ENCODE measurements around the gene SRGAP2.
A peak's percentile ranks its signal among the peaks of the same experiment; 100 is the strongest.
"Not testable (repeated sequence)": the region's sequence is repeated elsewhere in the genome, so short reads cannot be mapped to it uniquely, and the experiment has no call there.

SRGAP2 gene

DNA sequence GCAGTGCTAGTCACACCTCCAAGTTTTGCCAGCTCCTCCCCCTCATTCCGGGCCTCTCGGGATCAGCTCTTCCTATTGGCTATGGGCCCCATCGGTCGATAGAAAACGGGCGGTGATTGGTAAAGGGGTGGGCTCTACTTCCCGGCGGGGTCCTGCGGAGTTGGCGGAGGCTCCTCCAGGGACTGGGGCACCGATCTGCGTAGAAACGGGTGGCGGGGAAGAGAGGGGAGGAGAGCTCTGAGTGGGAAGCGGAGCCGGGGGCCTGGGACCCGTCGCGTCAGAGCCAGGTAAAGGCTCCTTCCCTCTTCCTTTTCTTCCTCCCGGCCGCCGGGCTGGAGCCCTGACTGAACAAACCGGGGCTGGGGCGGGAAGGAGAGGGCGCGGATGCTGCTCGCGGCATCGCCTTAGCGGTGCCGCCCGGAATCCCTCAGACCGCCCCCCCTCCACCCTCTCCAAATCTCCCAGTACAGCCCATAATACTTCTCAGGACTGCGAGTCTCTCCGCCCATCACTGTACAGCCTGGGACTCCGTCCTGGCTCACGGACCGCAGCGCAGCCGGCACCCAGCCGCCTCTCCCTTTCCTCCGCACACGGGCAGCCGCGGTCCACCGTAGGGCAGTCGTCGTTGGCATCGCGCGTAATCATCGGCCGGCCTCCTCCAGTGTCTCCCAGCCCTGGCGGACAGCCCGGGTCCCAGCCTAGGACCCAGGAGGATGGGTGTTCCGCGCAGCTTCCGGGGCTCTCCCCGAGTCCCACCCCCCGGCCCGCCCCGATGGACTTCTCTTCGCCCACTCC lies at the start of gene SRGAP2:
TSS of gene SRGAP2 (plus strand) at position 178 of the 795 bp plus-strand sequence. CDS start 2,430 bp downstream, outside the sequence.
- peak; percentile 44 to 55 for DNase-seq

DNA sequence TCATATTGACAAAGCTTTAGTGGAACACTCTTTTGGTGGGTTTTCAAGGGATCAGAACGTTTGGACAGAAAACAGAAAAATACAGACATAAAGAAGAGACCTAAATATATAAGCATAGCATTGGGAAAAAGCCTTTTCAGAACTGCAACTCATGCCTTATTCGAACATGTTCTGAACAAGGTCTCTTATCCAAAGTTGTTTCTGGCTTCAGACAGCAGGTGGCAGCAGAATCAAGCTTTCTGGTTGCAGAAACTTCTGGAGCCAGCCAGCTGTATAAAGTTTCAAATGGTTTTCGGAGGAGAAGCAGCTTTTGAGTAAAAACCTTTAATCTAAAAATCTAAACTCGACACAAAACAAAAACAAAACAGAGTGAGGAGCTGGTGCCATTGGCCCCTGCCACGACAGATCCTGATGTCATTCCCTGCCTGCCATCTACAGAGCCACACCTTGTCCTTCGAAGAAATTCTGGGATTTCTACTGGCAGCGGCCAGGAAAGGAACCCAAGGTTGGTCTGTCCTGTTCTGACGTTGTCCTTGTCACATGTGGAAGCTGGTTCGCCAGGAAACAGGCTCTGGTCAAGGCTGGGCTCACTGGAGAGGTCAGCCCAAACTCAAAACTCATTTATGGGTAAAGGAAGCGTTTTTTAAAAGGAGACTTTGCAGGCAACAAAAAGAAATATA lies 35.9 kb upstream of the SRGAP2 start:
- DNase-seq: not testable (repeated sequence)

DNA sequence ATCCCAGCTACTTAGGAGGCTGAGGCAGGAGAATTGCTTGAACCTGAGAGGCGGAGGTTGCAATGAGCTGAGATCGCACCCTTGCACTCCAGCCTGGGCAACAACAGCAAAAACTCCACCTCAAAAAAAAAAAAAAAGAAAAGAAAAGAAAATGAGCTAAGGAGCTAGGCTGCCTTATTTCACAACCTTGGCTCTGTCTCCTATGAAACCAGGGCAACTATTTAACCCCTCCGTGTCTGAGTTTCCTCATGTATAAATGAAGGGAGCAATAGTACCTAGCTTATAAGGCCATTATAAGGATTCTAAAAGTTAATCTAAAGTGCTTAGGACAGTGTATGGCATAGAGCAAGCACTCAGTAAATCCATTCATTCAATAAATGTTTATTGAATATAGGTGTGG lies 33.5 kb upstream of the SRGAP2 start:
- not testable (repeated sequence) for DNase-seq

DNA sequence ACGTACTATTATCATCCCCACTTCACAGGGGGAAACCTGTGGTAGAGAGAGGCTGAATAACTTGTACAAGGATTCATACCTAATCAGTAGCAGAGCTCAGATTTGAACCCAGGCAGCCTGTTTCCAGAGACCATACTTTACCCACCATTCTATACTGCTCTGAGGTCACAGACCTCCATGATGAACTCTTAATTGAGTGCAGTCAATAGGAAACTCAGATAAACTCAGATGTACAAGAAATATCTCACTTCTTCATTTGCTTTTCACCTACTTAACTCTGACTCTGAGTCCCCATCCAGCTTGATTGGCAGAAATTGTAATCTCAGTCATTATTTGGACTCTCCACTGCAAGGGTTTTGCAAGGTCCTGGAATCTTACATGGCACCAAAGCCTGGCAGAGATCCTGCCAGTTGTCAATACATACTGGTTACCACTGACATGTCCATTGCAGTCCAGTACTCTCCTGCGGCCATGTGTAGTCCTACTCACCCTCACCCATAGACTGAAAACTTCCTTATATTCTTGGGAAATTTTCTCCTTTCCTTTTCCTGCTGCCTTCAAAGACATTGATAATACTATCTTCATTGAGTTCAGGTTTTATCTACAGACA lies 30.1 kb upstream of the SRGAP2 start:
- DNase-seq: not testable (repeated sequence)

DNA sequence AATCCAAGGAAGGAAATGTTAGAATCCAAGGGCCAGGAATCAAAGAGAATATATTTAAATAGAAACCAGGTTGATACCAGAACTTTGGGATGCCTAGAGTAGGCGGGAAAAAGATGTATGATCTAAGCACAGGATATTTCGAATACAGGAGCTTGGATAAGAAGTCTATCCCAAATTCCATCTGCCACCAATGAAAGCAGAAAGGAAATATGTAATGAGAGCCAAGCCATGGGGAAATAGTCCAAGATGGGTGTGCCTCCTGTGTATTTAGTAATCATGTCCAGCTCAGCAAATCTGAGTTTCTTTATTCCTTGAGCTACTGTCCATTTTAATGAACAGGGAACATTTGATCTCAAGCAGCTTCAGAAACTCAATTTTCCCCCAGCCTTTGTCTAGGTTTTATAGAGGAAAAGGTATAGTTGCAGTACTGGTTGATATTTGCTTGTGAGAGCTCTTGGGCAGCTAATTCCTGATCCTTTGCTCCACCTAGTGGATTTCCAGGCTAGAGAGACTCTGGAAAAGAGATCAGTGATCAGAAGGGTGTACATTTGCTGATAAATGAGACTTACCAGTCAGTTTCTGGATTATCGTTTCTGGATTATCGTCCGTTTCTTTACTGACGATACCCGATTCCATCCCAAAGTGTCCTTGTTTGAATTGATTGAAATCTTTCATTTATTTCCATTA lies 29.0 kb upstream of the SRGAP2 start:
- peak in 1 of 2 experiments; percentile 24 for DNase-seq

DNA sequence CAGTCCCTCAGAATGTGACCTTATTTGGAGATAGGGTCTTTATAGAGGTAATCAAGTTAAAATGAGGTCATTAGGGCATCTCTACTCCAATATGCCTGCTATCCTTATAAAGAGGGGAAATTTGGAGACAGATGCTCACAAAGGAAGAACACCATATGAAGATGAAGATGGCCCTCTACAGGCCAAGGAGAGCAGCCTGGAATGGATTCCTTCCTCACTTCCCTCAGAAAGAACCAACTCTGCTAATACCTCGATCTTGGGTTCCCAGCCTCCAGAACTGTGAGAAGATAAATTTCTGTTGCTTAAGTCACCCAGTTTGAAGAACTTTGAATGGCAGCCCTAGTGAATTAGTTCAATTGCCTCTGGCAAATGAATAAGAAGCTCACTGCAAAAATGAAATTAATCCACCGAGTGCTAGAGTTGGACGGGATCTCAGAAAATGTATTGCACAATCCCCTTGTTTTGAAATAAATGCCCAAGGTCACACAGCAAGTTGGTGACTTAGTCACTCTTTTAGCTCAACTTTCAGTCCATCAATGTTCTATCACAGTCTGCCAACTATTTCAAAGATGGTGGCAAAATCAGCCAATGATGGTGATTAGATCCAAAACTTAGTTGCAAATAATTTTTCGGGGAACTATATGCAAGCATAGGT lies 27.8 kb upstream of the SRGAP2 start:
- DNase-seq: peak in 1 of 2 experiments; percentile 47

DNA sequence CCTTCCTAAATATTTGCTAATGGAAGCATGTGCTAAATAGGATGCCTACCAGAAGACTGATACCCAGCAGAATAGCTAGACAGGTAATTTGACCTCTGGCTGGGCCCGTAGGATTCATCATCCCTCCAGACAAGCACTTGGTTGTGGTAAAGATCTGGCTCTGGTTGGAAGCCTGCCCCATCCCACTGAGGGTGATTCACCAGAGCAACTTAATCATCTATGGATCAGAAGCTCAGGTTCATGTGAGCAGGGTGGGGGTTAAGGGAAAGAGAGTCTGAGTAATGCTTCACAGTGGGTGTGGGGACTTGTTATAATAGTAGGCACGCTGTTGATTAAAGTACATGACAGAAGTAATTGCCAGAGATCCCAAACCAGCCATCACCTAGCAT lies 27.2 kb upstream of the SRGAP2 start:
- DNase-seq: not testable (repeated sequence)

DNA sequence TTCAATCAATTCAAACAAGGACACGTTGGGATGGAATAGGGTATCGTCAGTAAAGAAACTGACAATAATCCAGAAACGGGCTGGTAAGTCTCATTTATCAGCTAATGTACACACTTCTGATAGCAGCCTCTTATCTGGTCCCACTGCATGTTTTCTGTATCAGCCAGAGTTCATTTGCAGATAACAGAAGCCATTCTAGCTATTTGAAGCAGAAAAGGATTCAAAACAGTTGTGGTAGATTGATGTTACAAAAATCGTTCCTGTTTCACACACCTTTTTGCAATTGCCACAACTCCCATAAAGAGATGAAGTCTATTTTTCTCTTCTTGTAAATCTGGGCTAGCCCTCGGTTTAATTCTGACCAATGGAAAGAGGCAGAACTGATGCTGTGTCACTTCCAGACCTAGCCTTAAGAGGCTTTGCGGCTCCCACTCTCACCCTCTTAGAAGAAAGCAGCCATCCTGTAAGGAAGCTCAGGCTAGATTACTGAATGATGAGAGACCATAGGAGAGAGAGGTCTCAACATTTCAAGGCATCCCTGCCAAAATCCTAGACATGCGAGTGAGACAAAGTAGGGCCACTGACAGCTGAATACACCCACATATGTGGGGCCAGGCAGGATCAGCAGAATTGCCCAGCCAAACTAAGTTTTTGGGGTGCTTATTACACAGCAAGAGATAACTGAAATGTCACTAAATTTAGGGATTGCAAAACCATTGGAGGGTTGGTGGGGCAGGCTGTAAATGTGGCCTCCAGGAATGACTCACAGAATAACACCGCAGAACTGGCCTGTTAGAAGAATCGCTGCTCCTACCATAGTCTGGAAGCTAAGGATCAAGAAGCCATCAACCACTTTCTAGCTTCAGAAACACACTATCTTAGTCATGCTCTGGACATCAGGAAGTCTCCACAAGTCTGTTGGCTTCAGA lies 25.0 kb upstream of the SRGAP2 start:
- not testable (repeated sequence) for DNase-seq

DNA sequence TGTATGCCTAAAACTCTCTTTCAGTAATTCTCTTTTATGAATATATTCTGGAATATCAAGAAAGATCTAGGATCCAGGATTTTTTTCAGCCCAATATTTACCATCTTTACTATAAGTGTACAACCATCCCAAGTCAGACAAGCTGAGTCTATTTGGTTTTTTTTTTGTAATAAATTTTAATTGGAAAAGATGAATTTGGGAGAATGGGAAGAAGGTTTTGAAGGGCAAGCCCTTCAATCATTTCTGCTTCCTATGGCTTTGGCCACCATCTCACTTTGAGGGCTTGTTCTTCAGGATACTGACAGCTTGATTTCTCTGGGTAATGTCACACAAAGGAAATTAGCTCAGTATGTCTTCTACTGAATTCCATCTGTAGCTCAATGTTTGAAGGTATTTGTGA lies 23.7 kb upstream of the SRGAP2 start:
- not testable (repeated sequence) for DNase-seq

DNA sequence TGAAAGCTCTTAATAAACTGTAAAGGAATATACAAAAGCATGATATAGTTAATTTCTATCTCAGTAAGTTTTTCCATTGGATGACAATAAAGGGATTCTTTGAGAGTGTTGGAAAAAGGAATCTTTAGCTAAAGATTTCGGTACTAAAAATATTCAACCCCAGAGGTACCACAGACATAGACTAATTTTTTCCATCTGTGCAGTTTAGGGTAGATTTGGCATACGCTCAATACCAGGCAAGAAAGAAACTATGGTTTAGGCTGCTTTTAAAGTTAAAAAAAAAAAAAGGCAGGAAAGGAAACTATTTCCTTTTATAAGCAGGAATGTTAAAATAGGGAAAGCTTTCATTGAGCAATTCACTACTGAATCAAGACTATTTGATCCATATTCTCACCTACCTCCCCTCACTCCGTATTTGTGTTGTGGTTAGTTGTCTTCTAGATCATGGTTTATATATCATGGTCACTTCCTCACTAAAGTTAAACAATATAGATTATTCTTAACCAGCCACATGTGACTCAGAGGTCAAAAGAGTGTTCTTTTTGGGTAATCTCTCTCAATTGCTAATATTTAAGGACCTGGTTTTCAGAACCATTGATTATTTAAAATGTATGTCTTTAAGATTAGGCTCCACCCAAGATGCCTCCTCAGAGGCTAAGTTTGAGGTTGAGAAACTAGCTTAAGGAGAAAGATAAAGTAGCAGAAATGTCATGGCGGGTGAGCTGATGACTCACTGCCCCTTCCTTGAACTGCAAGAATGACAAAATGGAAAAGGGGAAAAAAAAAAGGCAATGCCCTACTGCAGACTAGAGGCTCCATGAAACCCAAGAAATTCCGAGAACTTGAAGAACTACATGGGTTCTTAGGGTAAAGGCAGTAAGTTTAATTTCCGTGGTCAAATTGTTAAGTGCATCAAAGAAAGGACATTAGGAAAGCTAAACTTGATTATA lies 20.7 kb upstream of the SRGAP2 start:
- DNase-seq: not testable (repeated sequence)

DNA sequence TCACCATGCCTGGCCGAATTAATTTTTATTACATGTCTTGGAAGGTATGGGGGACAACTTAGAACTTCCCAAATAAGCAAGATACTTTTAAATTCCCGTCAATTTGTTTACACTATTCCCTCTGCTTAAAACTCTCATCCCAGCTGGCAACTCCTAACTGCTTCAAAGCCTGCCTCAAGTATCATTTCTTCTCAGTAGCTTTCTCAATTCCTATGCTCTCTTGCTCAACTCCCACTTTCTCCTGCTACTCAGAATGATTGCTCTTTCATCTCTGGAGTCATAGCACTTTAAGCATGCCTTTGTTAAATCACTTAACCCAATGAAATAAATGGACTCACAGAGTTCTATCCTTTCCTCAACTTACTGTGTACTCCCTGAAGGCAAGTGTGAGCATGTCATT lies 19.6 kb upstream of the SRGAP2 start:
- DNase-seq: not testable (repeated sequence)

DNA sequence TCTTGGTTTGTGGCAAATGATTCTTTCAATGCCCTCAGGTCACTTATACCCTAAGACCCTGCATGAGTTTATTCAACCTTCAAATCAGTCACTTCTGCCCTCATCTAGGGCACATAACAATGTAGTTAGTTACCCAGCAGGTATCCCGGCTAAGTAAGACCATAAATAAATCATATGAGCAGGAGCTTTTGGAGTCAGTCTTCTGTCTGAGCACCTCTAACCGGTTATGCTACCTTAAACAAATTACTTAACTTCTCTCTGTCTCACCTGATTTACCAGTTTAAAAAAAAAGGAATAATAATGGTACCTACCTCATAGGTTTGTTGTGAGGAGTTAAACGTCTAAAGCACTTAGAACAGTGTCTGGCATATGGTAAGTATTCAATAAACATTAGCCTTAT lies 17.6 kb upstream of the SRGAP2 start:
- DNase-seq: not testable (repeated sequence)

DNA sequence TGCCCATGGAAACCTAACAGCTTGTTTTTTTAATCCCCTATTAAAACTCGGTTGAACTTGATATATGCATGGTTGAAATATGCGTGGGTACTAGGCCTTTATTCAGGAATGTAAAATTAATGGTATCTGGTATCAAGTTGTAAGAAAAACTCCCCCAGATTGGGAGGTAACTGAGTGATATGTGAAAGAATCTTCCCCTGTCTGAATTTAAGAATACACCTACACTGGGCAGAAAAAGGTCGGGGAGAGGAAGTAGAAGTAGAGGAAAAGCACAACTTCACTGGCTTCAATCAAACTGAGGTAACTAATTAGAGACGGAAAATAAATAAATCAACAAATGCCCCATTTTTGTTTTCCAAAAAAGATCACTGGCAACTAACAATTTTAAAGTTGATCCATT lies 16.5 kb upstream of the SRGAP2 start:
- DNase-seq: not testable (repeated sequence)

DNA sequence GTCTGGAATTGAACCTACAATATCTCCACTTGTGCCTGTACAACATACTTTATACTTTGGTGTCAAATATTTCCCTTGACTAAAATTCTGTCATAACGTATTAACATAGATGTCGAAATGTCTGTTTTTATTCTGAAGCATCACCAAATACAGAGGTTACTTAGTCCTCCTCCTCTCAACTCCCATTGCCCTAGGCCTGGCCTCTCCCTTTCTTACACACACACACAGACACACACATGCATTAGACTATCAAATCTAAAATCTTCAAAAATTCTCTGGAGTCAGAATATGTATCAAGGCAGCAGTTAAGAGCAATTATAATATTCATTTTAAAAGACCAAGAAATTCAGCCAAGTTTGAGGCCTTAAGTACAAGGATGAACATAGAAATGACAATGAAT lies 8.2 kb upstream of the SRGAP2 start:
- not testable (repeated sequence) for DNase-seq

DNA sequence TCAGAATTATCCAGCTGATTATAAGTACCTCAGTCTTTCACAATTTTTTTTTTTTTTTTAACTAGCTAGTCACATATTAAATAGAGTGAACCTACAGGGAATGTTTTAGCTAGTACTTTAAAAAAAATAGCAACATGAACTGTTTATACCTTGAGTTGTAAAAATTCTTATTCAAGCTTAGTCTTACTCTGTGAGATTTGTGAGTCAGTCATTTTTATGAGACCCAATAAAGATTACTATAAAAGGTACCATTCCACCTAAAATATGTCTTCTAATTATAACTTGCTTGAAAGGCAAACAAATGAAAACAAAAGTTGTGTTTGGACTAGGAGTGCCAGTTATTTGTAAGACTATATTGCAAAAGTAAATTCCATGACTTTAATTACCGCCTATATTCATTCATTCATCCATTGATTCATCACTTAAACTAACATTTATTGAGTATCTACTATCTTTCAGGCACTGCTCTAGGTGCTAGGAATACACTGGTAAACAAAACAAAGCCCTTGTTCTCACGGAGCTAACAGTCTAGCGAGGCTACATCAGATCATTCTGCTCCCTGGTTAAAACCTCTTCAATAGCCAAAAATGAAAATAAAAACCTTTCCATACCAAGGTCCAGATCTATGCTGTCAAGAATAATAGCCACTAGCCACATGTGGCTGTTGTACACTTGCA lies 6.5 kb upstream of the SRGAP2 start:
- not testable (repeated sequence) for DNase-seq

DNA sequence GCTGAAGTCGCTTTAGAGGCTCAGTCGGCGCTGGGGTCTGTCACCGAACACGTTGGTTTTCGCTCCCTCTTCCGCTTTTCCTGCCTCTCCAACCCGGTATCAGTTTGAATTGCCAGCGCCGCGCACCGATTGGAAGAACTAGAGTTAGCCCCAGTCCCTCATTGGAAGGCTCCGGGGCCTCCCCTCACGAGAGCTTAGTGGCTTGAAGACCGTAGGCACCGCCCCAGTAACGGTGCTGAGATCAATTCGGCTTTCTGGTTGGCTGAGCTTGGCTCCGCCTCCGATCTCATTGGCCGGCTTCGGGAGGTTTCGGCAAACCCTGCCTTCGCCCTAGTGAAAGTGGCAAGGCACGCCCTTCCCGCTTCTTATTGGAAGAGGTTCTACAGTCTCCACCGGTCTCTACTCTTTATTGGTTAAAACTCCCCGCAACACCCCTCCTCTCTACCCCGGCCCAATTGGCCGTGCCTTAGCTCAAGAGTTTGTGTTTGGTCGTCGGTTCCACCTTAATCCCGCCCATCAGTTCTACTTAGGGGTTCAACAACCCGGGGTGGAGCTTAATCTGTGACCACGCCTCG lies 465 bp upstream of the SRGAP2 start, which contains the start of gene FAM72A:
TSS of gene FAM72A (minus strand) at position 51 of the 575 bp plus-strand sequence. CDS start 814 bp downstream, outside the sequence.
- peak; percentile 95 to 99 for DNase-seq

DNA sequence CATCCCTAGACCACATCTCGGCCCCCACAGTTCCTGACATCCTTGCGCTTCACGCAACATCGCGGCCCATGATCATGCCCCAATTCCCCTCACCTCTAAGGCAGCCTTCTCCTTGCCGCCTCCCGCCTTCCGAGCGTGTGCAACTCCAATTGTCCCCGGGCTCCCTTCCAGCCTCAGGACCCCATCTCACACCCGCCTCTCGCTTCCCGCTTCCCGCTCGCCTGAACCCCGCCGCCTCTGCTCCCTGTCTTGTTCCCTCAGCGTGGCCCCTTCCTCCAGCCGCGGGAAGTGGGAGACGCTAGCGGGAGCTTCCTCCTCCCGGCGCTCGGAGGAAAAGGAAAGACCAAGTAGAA lies 794 bp downstream of the SRGAP2 start:
- not testable (repeated sequence) for DNase-seq

DNA sequence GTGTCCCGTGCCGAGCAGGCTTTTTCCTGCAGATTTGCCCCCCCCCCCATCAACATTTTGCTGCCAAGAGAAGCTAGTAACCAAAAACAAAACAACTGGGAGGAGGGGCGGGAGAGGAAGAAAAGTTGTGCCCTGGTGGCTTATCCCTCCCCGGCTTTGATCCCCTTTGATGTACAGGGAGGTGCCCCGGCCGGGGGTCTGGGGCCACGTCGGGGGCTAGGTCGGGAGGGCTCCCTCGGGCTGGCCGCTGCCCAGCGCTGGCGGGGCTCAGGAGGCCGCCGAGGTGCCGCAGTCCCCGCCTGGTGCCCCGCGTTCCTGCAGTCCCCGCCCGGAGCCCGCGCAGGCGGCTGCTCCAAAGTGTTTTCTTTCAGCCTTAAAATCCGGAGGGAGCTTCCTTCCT lies 1.5 kb downstream of the SRGAP2 start:
- DNase-seq: not testable (repeated sequence)

DNA sequence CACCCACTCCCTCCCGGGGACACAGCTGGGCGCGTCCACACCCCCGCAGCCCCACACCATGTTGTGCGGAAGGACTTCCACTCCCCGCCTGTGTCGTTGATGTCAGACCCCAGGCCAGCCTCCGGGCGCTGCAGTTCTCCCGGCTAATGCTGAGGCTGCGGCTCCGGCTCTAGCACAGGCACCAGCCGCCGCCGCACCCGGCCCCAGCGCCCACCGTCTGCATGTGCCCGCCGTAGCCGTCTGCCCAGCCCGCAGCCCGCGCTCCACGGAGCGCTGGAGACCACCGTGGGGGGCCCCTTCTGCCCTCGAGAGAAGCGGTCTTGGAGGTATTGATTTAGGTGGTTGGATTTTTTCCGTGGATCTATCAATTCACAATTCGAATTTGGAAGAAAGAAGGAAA lies 2.2 kb downstream of the SRGAP2 start:
- DNase-seq: not testable (repeated sequence)

Measured in NCI-H524 (cell line).